NK-92 (cell line): ENCODE results near the gene XBP1.
"Not testable (repeated sequence)": the region's sequence is repeated elsewhere in the genome, so short reads cannot be mapped to it uniquely, and the experiment has no call there.

ENCODE experiments used
- DNase-seq: peaks from one replicate; lab custom pipeline; 2025; ENCODE audit not compliant: unreplicated experiment; lab: John Stamatoyannopoulos, UW

The XBP1 gene

DNA sequence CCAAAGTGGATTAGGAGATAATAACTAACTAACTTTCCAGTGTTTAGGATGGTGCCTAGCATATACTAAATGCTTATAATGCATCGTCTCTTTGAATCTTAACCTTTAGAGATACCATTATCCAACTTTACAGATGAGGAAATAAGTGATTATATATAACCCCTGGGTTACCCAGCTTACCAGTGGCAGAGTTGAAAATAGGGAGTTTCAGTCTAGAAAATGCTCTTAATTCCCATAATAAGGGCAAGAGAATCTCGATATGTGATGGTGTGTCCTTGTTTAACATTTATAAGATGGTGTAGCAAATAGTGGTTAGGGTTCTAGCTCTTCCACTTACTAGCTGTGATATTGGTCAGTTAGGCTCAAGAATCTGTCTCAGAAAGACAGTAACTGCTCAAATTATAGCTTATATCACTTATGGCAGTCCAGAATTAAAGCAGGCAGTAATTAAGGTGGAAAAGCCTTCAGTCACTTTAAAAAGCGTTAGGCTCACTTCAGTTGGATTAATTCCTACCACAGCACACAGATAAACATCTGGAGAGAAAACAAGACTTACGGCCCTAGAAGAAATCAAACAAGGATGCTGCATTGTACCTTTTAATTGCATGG, 6.3 kb downstream of the XBP1 start:
- DNase-seq: no peak

DNA sequence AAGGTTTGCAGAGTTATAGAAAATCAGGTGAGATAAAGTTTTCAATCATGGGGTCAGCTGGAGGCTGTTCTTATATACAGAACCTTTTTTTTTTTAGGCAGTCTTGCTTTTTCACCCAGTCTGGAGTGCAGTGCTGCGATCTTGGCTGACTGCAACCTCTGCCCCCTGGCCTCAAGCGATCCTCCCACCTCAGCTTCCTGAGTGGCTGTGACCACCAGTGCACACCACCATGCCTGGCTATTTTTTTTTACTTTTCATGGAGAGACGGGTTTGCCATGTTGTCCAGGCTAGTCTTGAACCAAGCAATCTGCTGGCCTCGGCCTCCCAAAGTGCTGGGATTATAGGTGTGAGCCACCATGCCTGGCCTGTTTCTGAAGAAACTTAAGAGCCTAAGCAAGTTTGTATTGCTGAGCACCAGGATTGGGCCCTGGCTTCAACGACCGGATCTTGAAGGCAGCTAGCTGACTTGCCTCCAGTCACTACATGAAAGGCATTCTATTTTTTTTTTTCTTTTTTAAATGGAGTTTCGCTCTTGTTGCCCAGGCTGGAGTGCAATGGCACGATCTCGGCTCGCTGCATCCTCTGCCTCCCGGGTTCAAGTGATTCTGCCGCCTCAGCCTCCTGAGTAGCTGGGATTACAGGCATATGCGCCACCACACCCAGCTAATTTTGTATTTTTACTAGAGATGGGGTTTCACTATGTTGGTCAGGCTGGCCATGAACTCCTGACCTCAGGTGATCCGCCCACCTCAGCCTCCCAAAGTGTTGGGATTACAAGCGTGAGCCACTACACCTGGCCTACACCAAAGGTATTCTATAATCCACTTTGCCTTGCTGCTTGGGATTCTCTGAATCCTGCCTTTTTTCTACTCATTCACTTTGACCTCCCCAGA, 7.6 kb downstream of the XBP1 start:
- no peak for DNase-seq

GRCh38 chr22:28791841-28792490, 8.4 kb downstream of the XBP1 start:
- no peak for DNase-seq

GRCh38 chr22:28791124-28791523, 9.2 kb downstream of the XBP1 start:
- no peak for DNase-seq

DNA sequence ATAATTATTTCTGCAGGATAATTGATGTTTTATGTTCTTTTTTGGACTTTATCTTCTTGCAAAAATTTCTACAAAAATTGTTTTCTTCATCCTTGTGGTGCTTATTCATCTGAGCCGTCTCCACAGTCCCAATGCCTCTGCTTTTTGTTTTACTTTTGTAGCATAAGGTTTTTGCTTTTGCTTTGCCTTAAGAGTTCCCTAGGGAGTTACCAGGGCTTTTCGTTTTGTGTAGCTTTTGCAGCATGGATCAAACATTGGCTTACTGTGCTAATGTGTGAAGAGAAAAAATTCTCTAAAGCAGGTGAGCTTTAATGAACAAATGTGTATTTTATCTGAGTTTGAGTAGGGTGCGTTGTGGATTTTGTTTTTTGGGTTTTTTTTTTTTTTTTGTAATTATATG, 11.8 kb downstream of the XBP1 start:
- no peak for DNase-seq

GRCh38 chr22:28783786-28784671, 16.3 kb downstream of the XBP1 start:
- DNase-seq: no peak

DNA sequence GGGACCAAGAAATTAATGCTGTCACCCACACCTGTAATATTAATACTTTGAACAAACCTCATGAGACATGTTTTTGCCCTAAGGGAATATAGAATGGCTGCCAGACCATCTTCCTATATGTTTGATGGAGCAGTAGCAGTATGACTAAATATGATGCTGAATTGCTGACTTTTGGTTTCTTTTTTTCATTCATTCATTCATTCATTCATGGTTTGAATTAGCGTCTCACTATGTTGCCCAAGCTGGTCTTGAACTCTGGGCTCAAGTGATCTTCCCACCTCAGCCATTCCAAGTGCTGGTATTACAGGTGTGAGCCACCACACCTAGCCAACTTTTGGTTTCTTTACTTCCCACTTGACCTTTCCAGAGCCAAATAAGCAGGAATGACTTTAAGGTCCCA, 20.1 kb downstream of the XBP1 start:
- DNase-seq: no peak

DNA sequence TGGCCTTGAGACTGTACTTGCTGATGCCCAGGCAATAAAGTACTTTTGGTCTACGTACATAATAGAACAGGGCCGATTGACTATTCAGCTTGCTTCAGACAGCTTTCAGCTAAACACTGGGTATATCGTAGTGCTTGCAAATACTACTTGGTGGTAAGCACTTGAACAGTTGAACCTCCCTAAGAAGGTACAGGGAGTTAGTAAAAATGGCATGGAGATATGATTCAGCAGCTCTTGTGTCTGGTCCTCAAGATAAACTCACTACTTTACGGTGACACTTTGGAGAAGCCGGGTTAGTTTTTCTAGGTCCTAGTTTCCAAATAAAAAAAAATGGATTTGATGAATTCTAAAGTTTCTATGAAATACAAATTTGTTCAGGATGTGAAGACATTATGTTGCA, 20.5 kb downstream of the XBP1 start:
- no peak for DNase-seq

GRCh38 chr22:28774378-28774777, 26.0 kb downstream of the XBP1 start:
- no peak for DNase-seq

DNA sequence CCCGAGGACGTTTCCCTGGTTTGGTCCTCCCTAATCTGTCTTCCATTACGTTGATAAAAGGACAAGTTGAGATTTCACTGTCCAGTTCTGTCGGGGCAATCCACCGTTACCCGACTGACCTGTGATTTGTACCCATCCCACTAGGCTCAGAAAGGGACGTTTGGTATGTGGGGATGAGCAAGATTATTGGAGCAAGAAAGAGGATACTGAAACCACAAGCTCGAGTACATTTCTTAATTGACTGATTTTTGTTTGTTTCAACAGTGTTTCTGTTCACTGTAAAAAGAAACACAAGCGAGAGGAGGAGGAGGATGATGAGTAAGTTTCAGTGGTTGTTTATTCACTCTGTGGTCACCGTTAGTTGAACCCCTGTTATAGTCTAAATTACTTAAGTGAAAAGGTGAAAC, 26.9 kb downstream of the XBP1 start:
- DNase-seq: no peak

- peak; percentile 59 for DNase-seq
Observed at GRCh38 chr22:28772633-28773460, 27.5 kb downstream of the XBP1 start, which contains the start of gene CCDC117. Gene CCDC117, plus strand, starts transcription at chr22:28772695. Its CDS starts 155 bp downstream, at chr22:28772850.

GRCh38 chr22:28771195-28771791, 29.1 kb downstream of the XBP1 start:
- no peak for DNase-seq

GRCh38 chr22:28769394-28770085, 30.8 kb downstream of the XBP1 start:
- no peak for DNase-seq

DNA sequence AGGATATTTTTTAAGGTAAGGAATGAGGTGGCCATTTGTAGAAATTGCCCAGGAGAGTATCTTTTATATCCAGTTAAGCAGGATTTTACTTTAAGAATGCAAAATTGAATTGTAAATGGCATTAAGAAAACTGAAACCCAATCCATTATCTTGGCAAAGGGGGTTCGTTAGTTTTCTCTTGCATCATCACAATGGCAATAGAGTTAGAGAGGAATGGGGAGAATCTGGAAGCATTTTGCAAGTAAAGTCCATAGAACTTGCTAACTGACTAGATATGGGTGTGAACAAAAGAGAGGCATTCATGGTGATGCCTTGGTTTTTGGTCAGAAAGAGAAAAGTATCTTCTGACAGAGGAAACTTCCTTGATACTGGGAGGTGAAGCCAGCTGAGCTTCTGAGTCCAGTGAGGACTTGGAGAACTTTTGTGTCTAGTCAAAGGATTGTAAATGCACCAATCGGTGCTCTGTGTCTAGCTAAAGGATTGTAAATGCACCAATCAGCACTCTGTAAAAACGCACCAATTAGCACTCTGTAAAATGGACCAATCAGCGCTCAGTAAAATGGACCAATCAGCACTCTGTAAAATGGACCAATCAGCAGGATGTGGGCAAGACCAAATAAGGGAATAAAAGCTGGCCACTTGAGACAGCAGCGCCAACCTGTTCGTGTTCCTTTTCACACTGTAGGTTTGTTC, 31.5 kb downstream of the XBP1 start:
- no peak for DNase-seq

- no peak for DNase-seq
Observed at GRCh38 chr22:28766628-28767027, 33.7 kb downstream of the XBP1 start.

- not testable (repeated sequence) for DNase-seq
Observed at GRCh38 chr22:28762000-28762399, 38.4 kb downstream of the XBP1 start.

DNA sequence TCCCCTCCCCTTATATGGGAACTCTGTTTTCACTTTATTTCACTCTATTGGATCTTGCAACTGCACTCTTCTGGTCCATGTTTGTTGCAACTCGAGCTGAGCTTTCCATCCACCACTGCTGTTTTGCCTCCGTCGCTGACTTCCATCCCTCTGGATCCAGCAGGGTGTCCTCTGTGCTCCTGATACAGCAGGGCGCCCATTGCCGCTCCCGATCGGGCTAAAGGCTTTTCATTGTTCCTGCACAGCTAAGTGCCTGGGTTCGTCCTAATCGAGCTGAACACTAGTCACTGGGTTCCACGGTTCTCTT, 39.0 kb downstream of the XBP1 start:
- DNase-seq: no peak

GRCh38 chr22:28759861-28760560, 40.4 kb downstream of the XBP1 start:
- no peak for DNase-seq
